Astrocyte of the hippocampus (primary cell): ENCODE results near the gene FGD6.
"Not testable (repeated sequence)": the region's sequence is repeated elsewhere in the genome, so short reads cannot be mapped to it uniquely, and the experiment has no call there.

Experiments
- DNase-seq: peaks from one replicate; pipeline ENCODE4 v3.0.0; 2011; ENCODE audit warnings: low read depth, low spot score

Gene FGD6

DNA sequence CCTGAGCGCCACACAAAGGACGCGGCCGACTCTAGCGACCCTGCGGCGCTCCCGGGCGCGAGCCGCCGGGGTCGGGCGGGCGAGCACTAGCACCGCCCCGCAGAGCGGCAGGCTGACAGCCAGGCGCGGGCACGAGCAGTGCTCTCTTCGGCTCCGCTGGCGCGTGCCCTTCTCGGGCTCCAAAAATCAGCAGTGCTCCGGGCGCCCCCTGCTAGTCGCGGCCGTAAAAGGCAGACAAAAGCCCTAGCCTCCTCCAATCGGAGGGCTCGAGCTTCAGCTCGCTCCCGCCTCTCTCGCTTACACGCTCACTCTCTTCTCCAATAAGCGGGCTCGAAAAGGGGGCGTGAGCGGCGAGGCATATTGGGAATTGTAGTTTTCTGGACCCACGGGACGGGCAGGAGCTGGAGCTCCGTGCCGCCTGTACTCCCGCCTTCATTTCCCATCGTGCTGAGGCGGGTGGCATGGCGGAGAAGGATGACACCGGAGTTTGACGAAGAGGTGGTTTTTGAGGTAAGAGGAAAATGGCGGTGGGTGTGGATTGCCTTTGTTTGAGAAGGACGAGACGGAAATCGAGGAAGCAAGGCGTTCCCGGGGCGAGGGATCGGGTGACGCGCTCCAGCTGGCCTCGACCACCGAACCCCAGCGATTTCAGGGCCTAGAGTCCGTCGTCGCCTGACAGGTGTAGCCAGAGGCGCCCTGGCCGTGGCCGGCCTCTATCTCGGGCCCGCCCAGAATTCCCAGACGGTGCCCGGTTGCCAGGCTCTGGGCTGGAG lies at the start of gene FGD6, which contains the start of gene VEZT:
TSS of gene FGD6 (minus strand) at position 91 of the 773 bp plus-strand sequence. CDS start 227 bp downstream, outside the sequence.
TSS of gene VEZT (plus strand) at position 431 of the 773 bp plus-strand sequence. CDS start at position 475, 44 bp downstream.
- DNase-seq: peak; percentile 100

DNA sequence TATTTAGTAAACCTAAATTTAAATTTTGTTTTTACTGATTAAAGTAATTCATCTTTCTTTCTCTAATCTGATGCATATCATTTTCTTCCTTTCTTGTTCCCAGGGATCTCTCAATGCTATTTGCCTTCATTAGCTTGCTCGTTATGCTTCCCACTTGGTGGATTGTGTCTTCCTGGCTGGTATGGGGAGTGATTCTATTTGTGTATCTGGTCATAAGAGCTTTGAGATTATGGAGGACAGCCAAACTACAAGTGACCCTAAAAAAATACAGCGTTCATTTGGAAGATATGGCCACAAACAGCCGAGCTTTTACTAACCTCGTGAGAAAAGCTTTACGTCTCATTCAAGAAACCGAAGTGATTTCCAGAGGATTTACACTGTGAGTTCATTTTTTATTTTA lies 49.0 kb upstream of the FGD6 start:
- no peak for DNase-seq

DNA sequence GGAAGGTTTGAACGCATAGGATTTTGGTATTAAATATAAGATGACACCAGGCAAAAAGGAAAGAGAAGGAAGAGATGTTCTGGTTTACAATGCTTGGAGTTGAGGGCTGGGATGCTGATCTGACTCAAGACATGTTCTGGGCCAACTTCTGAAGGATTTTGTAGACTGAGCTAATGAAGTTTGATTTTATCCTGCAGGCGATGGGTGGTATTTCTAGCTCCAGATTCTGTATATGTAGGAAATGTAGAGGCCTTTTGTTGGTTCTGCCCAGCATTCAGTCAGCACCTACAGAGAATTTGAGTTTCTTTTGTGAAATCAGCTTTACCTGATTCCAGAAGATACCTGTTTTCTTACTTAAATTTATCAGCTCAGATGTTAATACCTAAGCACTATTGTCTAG lies 48.5 kb upstream of the FGD6 start:
- no peak for DNase-seq

DNA sequence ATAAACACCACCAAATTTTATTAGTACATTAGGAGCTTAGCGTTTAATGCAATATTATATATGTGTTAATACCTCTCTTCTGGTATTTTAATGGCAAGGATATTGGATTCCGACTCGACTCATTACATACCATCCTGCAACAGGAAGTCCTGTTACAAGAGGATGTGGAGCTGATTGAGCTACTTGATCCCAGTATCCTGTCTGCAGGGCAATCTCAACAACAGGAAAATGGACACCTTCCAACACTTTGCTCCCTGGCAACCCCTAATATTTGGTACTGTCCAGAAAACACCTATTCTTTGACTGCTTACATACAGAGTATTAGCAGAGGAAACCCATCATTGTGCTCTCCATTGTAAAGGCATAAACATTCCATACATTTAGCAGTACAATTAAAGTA lies 45.5 kb upstream of the FGD6 start:
- DNase-seq: no peak

DNA sequence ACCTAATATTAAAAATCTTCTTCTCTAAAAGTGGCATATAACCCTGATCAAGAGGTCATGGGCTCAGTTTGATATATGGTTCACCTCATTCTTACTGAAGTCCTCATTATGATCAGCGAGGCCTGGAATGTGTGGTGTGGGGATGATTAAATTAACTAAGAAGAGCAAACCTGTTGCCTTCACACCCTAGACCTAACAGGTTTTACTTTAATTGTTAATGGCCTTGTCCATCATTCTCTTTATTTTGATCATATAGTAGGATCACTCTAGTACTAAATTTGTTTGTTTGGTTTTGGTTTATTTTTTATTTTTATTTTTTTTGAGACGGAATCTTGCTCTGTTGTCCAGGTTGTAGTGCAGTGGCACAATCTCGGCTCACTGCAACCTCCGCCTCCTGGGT lies 43.8 kb upstream of the FGD6 start:
- no peak for DNase-seq

DNA sequence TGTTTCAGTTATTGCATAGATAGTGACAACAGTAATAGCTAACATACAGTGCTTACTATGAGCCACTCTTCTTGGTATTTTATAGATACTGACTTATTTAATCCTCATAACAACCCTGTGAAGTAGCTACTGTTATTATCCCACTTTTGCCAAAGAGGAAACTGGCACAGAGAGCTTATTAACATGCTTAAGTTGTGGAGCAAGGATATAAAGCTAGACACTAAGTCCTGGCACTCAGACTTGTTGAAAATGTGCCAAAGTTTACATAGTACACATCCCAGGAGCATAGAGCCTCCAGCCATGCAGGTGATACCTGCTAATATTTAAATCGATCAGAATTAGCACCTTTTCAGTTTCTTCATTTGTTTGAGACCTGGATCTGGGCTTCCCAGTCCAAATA lies 42.1 kb upstream of the FGD6 start:
- no peak for DNase-seq

DNA sequence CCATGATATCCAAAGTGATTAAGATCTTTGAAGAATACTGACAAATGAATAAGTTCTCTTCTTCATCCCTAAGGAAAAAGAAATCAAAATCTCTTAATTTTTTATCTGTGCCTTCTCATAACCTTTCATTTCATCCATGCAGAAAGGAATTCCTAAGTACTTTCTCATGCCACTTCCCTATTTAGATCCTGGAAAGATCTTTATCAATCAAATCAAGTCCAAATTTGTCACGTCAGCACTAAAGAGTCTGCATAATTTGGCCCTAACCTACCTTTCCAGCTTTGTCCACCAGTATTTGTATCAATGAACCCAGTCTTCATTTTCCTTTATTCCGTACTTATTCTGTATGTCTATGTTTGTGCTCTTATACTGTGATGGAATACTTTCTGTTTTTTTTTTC lies 41.5 kb upstream of the FGD6 start:
- DNase-seq: no peak

DNA sequence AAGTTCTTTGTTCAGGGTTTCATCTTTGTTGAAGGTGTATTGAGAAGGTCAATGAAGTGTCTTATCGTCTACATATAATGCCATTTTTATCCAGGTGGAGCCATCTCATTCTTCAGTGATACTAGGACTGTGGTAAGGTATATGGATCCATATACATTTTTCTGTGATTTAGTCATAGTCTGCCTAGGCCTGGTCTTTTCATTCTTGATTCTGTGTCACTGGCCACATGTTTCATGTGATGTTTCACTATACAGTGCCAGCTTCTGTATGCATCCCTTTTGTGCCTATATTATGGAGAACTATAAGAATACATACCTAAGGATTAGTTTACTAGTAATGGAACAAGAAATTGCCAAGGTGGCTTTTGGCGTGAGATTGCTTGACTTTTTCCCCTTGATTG lies 40.9 kb upstream of the FGD6 start:
- DNase-seq: no peak

DNA sequence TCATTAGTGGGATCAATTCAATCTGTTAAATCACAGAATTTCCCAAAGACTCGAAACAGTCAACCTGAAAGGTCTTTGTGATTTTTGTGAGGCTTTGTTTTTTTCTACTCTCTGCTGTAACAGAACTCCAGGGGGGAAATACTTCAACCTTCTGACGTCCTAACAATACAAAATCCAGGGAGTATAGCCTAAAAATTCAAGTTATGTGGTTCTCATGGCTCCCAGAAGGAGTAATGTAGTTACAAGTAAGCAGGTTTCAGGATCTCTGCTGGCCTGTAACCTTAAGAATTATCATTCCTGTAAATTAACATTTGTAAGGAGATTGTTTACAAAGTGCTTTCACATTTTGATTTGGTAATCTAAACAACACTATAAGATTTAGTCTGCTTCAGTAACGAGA lies 40.3 kb upstream of the FGD6 start:
- peak; percentile 55 for DNase-seq

DNA sequence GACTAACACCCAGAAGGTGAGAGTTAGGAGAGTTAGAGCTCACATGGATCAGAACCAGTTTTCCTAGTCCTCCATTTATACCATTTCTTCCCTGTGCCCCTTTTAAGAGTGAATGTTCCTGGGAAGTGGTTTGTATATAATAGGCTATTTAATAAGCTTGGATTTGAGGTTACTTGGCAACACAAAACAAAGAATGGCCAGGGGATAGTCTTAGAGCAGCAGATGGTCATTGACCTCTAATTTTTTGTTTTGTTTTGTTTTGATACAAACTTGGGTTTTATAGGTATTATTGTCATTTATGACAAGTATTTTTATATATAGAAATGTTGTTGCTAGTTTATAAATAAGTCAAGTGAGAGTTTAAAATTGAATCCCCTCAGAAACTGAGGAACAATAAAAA lies 36.1 kb upstream of the FGD6 start:
- no peak for DNase-seq

DNA sequence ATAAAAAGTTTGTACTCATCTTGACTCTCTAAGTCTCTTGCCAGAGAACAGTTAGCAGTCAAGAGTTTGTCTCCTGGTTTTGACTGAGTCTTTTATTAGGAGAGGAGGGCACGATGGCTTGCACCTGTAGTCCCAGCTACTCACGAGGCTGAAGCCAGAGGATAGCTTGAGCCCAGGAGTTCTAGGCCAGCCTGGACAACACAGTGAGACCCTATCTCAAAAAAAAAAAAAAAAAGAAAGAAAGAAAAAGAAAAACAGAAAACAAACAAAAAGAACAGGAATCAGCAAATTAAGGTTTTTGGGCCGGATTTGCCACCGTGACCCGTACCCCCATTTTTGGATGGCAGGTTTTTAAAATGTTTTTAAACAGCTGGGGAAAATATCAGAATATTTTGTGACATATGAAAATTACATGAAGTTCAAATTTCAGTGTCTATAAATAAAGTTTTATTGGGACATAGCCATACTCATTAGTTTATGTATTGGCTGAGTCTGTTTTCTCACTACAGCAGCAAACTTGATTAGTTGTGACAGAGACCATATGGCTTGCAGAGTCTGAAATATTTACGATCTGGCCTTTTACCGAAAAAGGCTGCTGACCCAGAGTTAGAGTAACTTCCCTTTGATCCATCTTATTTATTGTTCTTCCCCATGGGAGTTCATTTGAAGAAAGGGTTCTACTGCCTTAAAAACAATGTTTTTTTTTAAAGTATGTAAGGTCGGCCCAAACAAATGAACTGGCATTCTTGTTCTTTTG lies 31.5 kb upstream of the FGD6 start:
- no peak for DNase-seq

DNA sequence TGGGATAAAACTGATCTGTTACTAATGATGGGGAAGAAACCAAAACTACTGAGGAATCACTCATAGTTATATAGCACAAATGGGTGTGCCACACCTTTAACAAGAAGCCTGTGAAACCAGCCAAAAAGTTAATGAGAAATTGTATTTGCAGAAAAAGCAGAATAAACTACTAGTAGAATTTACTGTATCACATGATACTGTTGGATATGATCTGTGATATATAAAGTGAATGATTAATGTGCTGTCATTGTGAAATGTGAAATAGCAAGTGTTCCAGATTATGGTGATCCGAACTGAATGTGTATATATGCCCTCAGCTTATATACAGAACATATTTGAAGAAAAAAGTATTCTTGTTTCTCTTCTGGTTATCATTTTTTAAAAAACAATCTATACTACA lies 30.8 kb upstream of the FGD6 start:
- DNase-seq: no peak

DNA sequence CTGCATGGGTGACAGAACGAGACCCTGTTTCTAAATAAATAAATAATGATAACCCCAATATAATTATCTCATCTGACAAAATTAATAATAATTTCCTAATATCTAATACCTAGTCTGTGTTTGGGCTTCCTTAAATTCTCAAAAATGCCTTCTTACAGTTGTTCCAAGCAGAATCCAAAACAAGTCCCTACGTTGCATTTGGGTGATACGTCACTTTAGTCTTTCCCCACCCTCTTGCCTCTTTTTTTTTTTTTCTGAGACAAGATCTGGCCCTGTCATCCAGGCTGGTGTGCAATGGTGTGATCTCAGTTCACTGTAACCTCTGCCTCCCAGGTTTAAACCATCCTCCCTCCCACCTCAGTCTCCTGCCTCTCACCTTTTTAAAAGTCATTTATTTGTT lies 27.1 kb upstream of the FGD6 start:
- no peak for DNase-seq

DNA sequence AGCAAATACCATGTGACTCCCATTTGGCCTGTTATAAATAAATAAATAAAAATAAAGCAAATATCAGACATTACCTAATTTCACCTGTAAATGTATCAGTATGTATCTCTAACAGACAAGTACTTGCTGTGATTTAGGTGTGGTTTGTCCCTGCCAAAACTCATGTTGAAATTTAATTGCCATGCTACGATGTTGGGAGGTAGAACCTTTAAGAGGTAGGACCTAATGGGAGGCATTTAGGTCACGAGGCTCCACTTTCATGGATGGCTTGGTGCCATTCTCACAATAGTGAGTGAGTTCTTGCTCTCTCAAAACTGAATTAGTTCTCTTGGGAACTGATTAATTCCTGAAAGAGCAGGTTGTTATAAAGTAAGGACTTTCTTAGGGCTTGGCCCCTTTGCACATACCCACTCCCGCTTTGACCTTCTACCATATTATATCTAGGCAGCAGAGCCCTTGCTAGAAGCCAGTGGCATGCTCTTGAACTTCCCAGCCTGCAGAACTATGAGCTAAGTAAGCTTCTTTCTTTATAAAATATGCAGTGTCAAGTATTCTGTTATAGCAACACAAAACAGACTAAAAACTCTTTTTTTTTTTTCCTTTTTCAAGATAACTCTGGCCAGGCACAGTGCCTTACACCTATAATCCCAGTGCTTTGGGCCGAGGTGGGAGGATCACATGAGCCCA lies 26.4 kb upstream of the FGD6 start:
- no peak for DNase-seq

DNA sequence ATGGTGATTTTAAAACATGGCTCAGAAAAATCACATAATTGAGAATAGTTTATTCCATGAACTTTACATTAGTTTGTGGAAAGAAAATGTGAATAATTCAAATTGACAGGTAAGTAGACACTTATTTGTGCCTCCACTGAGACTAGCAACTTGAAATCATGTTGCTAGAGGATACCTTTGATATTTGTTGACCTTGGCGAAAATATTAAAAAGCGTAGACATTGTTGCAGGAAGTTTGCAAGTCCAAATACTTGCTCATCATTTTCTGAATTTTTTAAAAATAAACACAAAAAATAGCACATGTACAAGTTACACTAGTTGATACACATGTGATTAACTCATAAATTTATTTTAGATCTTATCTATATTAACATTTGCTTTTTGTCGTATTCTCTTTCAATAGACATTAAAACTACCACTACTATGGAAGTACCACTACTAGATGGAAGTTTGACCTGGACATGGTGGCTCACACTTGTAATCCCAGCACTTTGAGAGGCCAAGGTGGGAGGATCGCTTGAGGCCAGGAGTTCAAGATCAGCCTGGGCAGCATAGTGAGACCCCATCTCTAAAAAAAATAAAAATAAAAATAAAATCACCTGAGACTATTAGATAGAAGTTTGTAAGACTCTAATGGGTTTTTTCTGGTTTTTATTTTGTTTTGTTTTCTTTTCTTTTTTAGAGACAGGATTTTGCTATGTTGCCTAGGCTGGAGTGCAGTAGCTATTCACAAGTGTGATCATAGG lies 24.7 kb upstream of the FGD6 start:
- DNase-seq: no peak

DNA sequence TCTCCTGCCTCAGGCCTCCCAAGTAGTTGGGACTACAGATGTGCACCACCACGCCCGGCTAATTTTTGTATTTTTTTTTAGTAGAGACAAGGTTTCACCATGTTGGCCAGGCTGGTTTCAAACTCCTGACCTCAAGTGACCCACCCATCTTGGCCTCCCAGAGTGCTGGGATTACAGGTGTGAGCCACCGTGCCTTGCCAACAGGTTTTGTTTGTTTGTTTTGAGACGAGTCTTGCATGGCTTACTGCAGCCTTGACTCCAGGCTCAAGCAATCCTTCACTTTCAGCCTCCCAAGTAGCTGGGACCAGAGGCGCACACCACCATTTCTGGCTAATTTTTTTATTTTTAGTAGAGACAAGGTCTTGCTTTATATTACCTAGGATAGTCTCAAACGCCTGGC lies 23.9 kb upstream of the FGD6 start:
- DNase-seq: not testable (repeated sequence)

DNA sequence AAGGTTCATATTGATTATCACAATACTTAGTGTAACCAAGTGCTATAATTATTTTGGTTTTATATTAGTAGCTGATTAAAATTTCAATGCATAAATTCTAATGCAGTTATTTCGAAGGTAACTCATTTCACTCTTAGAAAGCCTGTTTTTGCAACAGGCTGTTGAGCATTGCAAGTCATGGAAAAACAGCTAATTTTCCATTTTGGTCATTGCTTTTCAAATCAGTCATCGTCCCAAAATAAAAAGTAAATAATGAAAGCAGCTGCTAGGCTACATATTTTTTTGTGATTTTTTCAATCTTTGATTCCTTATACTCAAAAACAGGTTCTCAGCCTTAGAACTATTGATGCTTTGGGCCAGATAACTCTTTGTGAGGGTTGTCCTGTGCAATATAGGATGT lies 23.3 kb upstream of the FGD6 start:
- no peak for DNase-seq

DNA sequence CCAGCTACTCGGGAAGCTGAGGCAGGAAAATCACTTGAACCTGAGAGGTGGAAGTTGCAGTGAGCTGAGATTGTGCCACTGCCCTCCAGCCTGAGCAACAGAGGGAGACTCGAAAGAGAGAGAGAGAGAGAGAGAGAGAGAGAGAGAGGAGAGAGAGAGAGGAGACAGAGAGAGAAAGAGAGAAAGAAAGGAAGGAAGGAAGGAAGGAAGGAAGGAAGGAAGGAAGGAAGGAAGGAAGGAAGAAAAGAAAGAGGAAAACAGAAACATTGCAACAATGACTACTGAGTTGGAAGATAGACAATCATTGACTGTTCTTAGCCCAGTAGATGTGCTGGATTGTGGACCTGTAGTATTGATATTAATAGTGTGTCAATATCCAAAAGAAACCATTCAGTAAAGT lies 22.6 kb upstream of the FGD6 start:
- DNase-seq: not testable (repeated sequence)

DNA sequence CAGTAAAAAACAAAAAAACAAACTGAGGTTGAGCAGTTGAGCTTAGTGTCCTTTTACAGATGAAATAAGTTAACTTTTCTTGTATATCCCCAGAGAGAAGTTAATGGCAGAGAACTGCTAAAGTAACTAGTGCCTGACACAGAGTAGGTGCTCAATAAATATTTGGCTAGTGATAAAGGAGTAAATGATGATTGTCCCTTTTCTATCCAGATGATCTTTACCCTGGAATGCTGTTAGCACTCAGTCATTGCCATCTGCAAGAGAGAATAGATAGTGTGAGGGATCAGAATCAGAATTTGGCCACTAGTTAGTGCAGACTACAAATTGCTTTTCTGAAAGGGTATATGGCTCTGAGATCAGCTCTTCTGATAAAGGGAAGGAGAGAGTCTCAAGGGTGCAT lies 21.9 kb upstream of the FGD6 start:
- DNase-seq: no peak

DNA sequence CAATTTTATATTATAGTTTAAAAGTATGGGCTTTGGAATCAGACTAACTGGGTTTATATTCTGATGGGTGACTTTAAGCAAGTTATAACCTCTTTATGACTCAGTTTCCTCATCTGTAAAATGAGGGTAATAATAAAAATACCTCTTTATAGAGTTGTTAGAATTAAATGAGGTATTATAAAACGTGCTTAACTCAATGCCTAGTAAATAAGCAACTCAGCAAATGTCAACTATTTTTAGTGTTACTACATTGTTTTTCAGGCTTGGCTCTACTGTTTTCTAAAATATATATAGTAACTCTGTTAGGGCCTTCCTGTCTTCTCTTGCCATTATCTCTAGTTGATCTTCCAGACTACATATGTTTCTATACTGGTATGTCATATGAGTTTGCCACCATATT lies 20.9 kb upstream of the FGD6 start:
- DNase-seq: no peak

DNA sequence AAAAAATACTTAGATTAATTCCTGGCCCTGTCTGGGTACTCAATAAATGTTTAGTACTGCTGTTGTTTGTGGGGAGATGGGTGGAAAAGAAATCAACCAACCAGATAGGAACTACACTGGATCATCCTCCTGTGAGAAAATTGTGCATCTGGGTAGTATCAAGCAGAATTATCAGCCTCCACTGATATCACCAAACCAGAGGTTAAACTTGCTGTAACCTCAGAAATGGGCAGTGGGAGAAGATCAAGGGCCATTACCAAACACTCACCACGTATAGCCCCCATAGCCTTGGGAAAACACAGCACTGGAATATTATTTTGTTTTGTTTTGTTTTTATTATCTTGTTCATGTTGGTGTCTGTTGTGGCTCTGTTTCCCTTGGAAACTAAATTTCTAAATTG lies 20.0 kb upstream of the FGD6 start:
- no peak for DNase-seq

DNA sequence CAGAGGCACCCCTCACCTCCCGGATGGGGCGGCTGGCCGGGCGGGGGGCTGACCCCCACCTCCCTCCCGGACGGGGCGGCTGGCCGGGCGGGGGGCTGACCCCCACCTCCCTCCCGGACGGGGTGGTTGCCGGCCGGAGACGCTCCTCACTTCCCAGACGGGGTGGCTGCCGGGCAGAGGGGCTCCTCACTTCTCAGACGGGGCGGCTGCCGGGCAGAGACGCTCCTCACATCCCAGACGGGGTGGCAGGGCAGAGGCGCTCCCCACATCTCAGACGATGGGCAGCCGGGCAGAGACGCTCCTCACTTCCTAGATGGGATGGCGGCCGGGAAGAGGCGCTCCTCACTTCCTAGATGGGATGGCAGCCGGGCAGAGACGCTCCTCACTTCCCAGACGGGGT lies 18.4 kb upstream of the FGD6 start:
- DNase-seq: not testable (repeated sequence)
